ENCODE data around the gene COL13A1. TPM values are rescaled to one million over a fixed set of nuclear protein-coding genes. Genes with fewer than 3 reads are reported as not detected.
A peak's percentile ranks its signal among the peaks of the same experiment; 100 is the strongest.

COL13A1 gene
- total RNA-seq, 1 donor from 2014 or later: 17.3 TPM

GRCh38 chr10:69938541-69938991, 136.9 kb downstream of the COL13A1 start:
- DNase-seq (ENCODE audit: low read depth): no peak

- DNase-seq (ENCODE audit: low read depth): no peak
Measured at GRCh38 chr10:69939061-69939460, 137.4 kb downstream of the COL13A1 start.

- DNase-seq (ENCODE audit: low read depth): no peak
Measured at GRCh38 chr10:69939481-69939880, 137.8 kb downstream of the COL13A1 start.

- DNase-seq (ENCODE audit: low read depth): no peak
Measured at GRCh38 chr10:69941730-69942129, 140.0 kb downstream of the COL13A1 start.

GRCh38 chr10:69943292-69943820, 141.7 kb downstream of the COL13A1 start:
- DNase-seq (ENCODE audit: low read depth): no peak

- DNase-seq (ENCODE audit: low read depth): no peak
Measured at GRCh38 chr10:69944761-69945160, 143.1 kb downstream of the COL13A1 start.

GRCh38 chr10:69948261-69948660, 146.6 kb downstream of the COL13A1 start:
- DNase-seq (ENCODE audit: low read depth): no peak

- DNase-seq (ENCODE audit: low read depth): no peak
Measured at GRCh38 chr10:69949770-69950169, 148.1 kb downstream of the COL13A1 start.

GRCh38 chr10:69951658-69952057, 150.0 kb downstream of the COL13A1 start:
- no peak for DNase-seq (ENCODE audit: low read depth)

- no peak for DNase-seq (ENCODE audit: low read depth)
Measured at GRCh38 chr10:69952069-69952800, 150.5 kb downstream of the COL13A1 start.

GRCh38 chr10:69952821-69953221, 151.1 kb downstream of the COL13A1 start:
- DNase-seq (ENCODE audit: low read depth): no peak

GRCh38 chr10:69953851-69954250, 152.1 kb downstream of the COL13A1 start:
- DNase-seq (ENCODE audit: low read depth): no peak

GRCh38 chr10:69955211-69955805, 153.6 kb downstream of the COL13A1 start:
- DNase-seq (ENCODE audit: low read depth): no peak

GRCh38 chr10:69955897-69956740, 154.4 kb downstream of the COL13A1 start:
- no peak for DNase-seq (ENCODE audit: low read depth)

- DNase-seq (ENCODE audit: low read depth): no peak
Measured at GRCh38 chr10:69956741-69957230, 155.1 kb downstream of the COL13A1 start.

- no peak for DNase-seq (ENCODE audit: low read depth)
Measured at GRCh38 chr10:69957241-69957885, 155.7 kb downstream of the COL13A1 start.

- DNase-seq (ENCODE audit: low read depth): peak; percentile 49
Measured at GRCh38 chr10:69957886-69958555, 156.3 kb downstream of the COL13A1 start.

- no peak for DNase-seq (ENCODE audit: low read depth)
Measured at GRCh38 chr10:69958556-69958902, 156.8 kb downstream of the COL13A1 start.

GRCh38 chr10:69959911-69960310, 158.2 kb downstream of the COL13A1 start:
- DNase-seq (ENCODE audit: low read depth): no peak

GRCh38 chr10:69960606-69960987, 158.9 kb downstream of the COL13A1 start:
- DNase-seq (ENCODE audit: low read depth): no peak

Data from myocyte (in vitro differentiated cells).